HG03575 (cell line): ENCODE data around the gene SPINDOC.

Experiments
- ATAC-seq: cut with Tn5 transposase; IDR thresholded peaks from one replicate; pipeline ENCODE4 v1.9.1; 2021; ENCODE audit not compliant: unreplicated experiment, insufficient number of reproducible peaks, low FRiP score; ENCODE audit errors: extremely low read depth

SPINDOC gene

DNA sequence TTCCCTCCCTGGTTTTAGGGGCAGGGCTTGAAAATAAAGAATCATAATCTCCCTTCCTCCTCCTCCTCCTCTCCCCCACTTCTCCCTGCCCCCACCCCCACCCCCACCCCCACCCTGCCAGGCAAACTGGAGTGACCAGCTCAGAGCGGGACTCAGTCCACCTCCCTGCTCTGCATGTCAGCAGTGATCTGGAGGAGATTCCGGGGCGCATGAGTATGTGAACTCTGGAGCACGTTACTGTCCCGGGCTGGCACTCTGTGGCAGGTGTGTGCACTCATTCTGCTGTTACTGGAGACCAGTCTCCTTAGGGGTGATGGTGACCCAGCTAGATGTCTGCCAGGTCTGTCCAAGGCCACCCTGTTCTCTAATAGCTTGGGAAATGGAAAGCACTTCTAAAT lies 59.5 kb downstream of the SPINDOC start:
- ATAC-seq: no peak

DNA sequence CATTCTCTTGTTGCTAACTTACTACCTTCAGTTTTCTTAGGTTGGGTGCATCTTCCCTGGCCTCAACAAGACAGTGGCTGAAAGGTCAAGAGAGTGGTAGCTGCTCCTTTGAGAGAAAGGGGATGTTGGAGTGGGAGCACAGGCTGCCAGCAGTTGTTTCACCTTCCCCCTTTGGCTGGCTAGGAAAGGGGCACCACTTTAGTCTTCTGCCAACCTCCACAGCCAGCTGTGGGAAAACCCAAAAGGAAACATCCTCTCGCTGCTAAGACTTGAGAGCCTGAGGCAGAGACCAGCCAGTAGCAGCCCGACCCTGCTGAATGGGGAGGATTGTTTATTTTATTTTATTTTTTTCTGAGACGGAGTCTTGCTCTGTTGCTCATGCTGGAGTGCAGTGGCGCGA lies 60.1 kb downstream of the SPINDOC start:
- ATAC-seq: no peak

DNA sequence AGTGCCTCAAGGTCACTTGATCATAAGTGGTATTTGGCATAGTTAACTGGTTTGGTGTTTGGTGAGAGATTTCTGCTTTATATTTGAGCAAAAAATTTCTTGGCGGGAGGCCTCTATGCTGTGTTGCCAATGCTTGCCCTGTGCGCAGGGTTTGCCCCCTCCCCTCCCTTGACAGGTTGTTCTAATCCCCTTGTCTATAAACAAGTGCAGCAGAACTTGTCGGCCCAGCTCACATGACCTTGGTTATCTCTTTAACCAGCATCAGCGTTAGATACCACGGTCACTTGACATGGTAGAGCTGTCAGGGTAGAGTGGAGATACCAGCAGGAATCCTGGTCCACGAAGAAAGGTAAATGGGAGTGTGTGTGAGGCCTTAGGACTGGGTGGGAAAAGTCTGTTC lies 61.3 kb downstream of the SPINDOC start:
- no peak for ATAC-seq

DNA sequence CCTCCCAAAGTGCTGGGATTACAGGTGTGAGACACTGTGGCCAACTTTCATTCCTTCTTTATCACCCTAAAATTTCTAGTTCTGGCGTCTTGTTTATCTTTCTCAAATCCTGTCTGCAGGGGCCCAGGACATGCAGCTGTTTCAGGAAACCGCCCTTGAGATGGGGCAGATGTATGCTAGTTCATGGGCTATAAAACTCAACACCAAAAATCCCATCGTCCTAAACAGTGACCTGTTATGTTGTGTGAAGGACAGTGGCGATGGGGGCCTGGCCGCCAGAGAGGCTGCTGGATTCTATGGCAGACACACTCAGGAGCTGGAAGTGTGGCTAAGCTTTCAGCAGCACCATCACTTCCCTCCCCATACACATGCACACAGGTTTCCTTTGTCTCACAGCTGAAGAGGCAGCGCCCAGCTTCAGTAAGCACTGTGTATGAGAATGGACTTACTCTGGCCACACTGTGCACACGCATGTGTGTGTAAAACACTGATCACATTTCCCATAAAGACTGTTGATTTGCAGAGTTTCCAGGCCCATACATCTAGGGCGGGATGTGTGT lies 62.3 kb downstream of the SPINDOC start:
- ATAC-seq: no peak

DNA sequence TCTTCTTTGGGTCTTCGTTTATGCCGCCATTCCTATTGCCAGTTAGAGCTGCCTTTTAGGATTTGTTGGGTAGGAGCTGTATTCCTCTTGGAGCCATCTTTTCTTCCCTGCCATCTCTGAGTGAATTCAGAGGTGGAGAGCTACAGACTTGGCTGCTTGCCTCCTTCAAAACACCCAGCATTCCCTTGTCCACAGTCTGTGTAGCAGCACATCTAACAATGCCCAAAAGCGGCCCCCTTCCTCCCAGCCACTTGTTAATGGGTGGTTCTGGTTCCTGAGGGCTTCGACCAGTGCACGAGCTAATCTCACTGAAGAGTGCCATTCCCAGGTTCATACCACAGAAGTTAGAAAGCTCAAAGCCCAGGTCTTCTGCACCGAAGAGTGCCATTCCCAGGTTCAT lies 63.4 kb downstream of the SPINDOC start:
- no peak for ATAC-seq
